Neuronal stem cell (in vitro differentiated cells): ENCODE data around the gene PNMA8C.

Experiments
- DNase-seq: peaks from one replicate; pipeline ENCODE4 v3.0.0-alpha.2; 2013; ENCODE audit warnings: low spot score
- H2AFZ ChIP-seq: one replicate; pipeline ENCODE4 v1.6.1; 2013; ENCODE audit warnings: mild to moderate bottlenecking, low read length, inconsistent platforms
- H2AK5ac ChIP-seq: 2 replicates; pipeline ENCODE4 v1.6.1; 2013; ENCODE audit warnings: low read depth, mild to moderate bottlenecking, inconsistent platforms, low read length, moderate library complexity, mixed read lengths
- H2BK120ac ChIP-seq: 2 replicates; pipeline ENCODE4 v1.6.1; 2013; ENCODE audit warnings: low read depth, mild to moderate bottlenecking, inconsistent platforms, low read length, moderate library complexity, mixed read lengths
- H2BK12ac ChIP-seq: one replicate; pipeline ENCODE4 v1.6.1; 2013; ENCODE audit warnings: low read length, inconsistent platforms
- H2BK15ac ChIP-seq: 2 replicates; pipeline ENCODE4 v1.6.1; 2013; ENCODE audit warnings: mild to moderate bottlenecking, low read length, inconsistent platforms, mixed read lengths
- H2BK5ac ChIP-seq: one replicate; pipeline ENCODE4 v1.6.1; 2013; ENCODE audit warnings: inconsistent platforms, mild to moderate bottlenecking, low read length, moderate library complexity
- H3K14ac ChIP-seq: one replicate; pipeline ENCODE4 v1.6.1; 2013; ENCODE audit warnings: low read length, inconsistent platforms
- H3K18ac ChIP-seq: 2 replicates; pipeline ENCODE4 v1.6.1; 2013; ENCODE audit warnings: low read length, inconsistent platforms
- H3K23ac ChIP-seq: 2 replicates; pipeline ENCODE4 v1.6.1; 2013; ENCODE audit warnings: low read depth, mild to moderate bottlenecking, mixed read lengths, low read length, inconsistent platforms; ENCODE audit not compliant: poor library complexity
- H3K27ac ChIP-seq: replicated peaks from 3 replicates; pipeline ENCODE4 v1.5.1; 2013; ENCODE audit warnings: low read length, inconsistent platforms
- H3K27me3 ChIP-seq, 3 experiments: 2 replicates each; pipeline ENCODE4 v1.6.1; 2013; ENCODE audit warnings: low read length in 3 of 3, mild to moderate bottlenecking in 2 of 3, inconsistent platforms in 1 of 3, low read depth in 1 of 3, mixed read lengths in 1 of 3, moderate library complexity in 1 of 3; ENCODE audit not compliant: control insufficient read depth in 3 of 3, insufficient read depth in 3 of 3
- H3K36me3 ChIP-seq, 2 donors: replicated peaks in 1 of 2; 2 replicates each; pipeline ENCODE4 v1.6.1; 2013; ENCODE audit warnings: low read length in 2 of 2; ENCODE audit not compliant: control insufficient read depth in 2 of 2, insufficient read depth in 2 of 2
- H3K4ac ChIP-seq: 2 replicates; pipeline ENCODE4 v1.6.1; 2013; ENCODE audit warnings: inconsistent platforms, mild to moderate bottlenecking, low read length, moderate library complexity
- H3K4me1 ChIP-seq, 2 donors: 1 replicate in 1 of 2; 2 replicates in 1 of 2; pipeline ENCODE4 v1.6.1; 2013; ENCODE audit warnings: low read length in 2 of 2, low read depth in 1 of 2; ENCODE audit not compliant: control insufficient read depth in 2 of 2, insufficient read depth in 1 of 2
- H3K4me2 ChIP-seq: one replicate; pipeline ENCODE4 v1.6.1; 2013; ENCODE audit warnings: mild to moderate bottlenecking, low read length, inconsistent platforms; ENCODE audit not compliant: insufficient read depth, poor library complexity, severe bottlenecking
- H3K4me3 ChIP-seq, 2 donors: 2 replicates each; pipeline ENCODE4 v1.5.1; 2013; ENCODE audit warnings: low read length in 2 of 2, mild to moderate bottlenecking in 2 of 2, inconsistent platforms in 1 of 2, moderate library complexity in 1 of 2
- H3K79me1 ChIP-seq: one replicate; pipeline ENCODE4 v1.6.1; 2013; ENCODE audit warnings: low read depth, mild to moderate bottlenecking, inconsistent platforms, low read length, moderate library complexity
- H3K9ac ChIP-seq: one replicate; pipeline ENCODE4 v1.6.1; 2013; ENCODE audit warnings: mild to moderate bottlenecking, low read depth, low read length, inconsistent platforms; ENCODE audit not compliant: poor library complexity
- H3K9me3 ChIP-seq, 2 donors: replicated peaks in 1 of 2; 2 replicates each; pipeline versions ENCODE3 to v1.6.1; 2013; ENCODE audit warnings: low read length in 2 of 2, mild to moderate bottlenecking in 2 of 2, inconsistent platforms in 1 of 2, low read depth in 1 of 2, mixed read lengths in 1 of 2, moderate library complexity in 1 of 2; ENCODE audit not compliant: control insufficient read depth in 2 of 2, insufficient read depth in 1 of 2
- H4K8ac ChIP-seq: one replicate; pipeline ENCODE4 v1.6.1; 2013; ENCODE audit warnings: low read depth, mild to moderate bottlenecking, inconsistent platforms, low read length, moderate library complexity
- H4K91ac ChIP-seq: one replicate; pipeline ENCODE4 v1.6.1; 2013; ENCODE audit warnings: low read length, low read depth, mild to moderate bottlenecking, inconsistent platforms; ENCODE audit not compliant: poor library complexity
- WGBS, 2 donors: extraction: QIAGEN DNeasy Blood & Tissue Kit; methylation state at CpG; one replicate each; pipeline ENCODE4 v1.1.7; 2013; ENCODE audit warnings: missing lambda C conversion rate in 2 of 2, mixed read lengths in 1 of 2; ENCODE audit not compliant: insufficient read length in 2 of 2, insufficient replicate concordance in 1 of 2; ENCODE audit errors: extremely low coverage in 2 of 2; 5-methylcytosine and 5-hydroxymethylcytosine counted together

The PNMA8C gene

GRCh38 chr19:46471811-46472543 is 43.2 kb upstream of the PNMA8C start:
- Histone ChIP-seq H3K27ac (no peak overlapping the region), H2BK5ac (peak overlapping the region; percentile 54)

GRCh38 chr19:46471116-46471733 is 42.5 kb upstream of the PNMA8C start, which contains the start of gene PNMA8A:
TSS of gene PNMA8A (minus strand) at chr19:46471563. CDS start at chr19:46471035, 528 bp downstream.
- no peak within 1 kb of the TSS for H3K14ac ChIP-seq
- H2AK5ac ChIP-seq: peak within 1 kb of the TSS; percentile 72
- no peaks in the 10 kb centered on the region for H3K27me3 ChIP-seq
- H4K8ac ChIP-seq: no peak within 1 kb of the TSS
- peak within 1 kb of the TSS; percentile 76 to 88 for H3K4me3 ChIP-seq
- H3K4ac ChIP-seq: no peak within 1 kb of the TSS
- H2BK12ac ChIP-seq: peak within 1 kb of the TSS; percentile 82
- peaks cover 10% of the 10 kb centered on the region for H3K79me1 ChIP-seq
- H3K9me3 ChIP-seq: peaks cover 0 to 6% of the 10 kb centered on the region in 2 donors
- peak within 1 kb of the TSS; percentile 97 for H3K18ac ChIP-seq
- H3K4me2 ChIP-seq: peak within 1 kb of the TSS; percentile 74
- no CpG with 5 or more reads among the region's 57 CpGs for WGBS, 2 donors
- H3K4me1 ChIP-seq: peaks cover 10 to 19% of the 10 kb centered on the region in 2 donors
- no peak within 1 kb of the TSS for H4K91ac ChIP-seq
- peak within 1 kb of the TSS; percentile 99 for H2AFZ ChIP-seq
- H2BK5ac ChIP-seq: peak within 1 kb of the TSS; percentile 54
- H3K23ac ChIP-seq: peak within 1 kb of the TSS; percentile 50
- DNase-seq: peak; percentile 94
- H2BK15ac ChIP-seq: no peak within 1 kb of the TSS
- H3K36me3 ChIP-seq: peaks cover 19 to 38% of the 10 kb centered on the region in 2 donors
- H3K9ac ChIP-seq: peak within 1 kb of the TSS; percentile 89
- no peak within 1 kb of the TSS for H2BK120ac ChIP-seq
- peak within 1 kb of the TSS; percentile 67 for H3K27ac ChIP-seq

More at GRCh38 chr19:46471811-46472543, 43.2 kb upstream of the PNMA8C start:
- peak overlapping the region; percentile 99 for H2AFZ ChIP-seq
- no peak overlapping the region for H2BK15ac ChIP-seq
- H2AK5ac ChIP-seq: peak overlapping the region; percentile 72
- no peak overlapping the region for H3K9ac ChIP-seq
- no peak overlapping the region for H2BK120ac ChIP-seq
- H3K23ac ChIP-seq: peak overlapping the region; percentile 50
- H3K4me3 ChIP-seq: peak overlapping the region in 1 of 2 donors; percentile 76
- H3K4me2 ChIP-seq: peak overlapping the region; percentile 74
- H3K9me3 ChIP-seq: peaks cover 0 to 6% of the 10 kb centered on the region in 2 donors
- peaks cover 17 to 31% of the 10 kb centered on the region in 2 donors for H3K36me3 ChIP-seq
- no peak overlapping the region for H3K4ac ChIP-seq
- peak overlapping the region; percentile 89 for H3K18ac ChIP-seq
- H3K14ac ChIP-seq: no peak overlapping the region
- no peak overlapping the region for H4K8ac ChIP-seq
- H3K27me3 ChIP-seq: no peaks in the 10 kb centered on the region
- DNase-seq: no peak
- no peak overlapping the region for H2BK12ac ChIP-seq
- H4K91ac ChIP-seq: no peak overlapping the region
- peaks cover 10 to 19% of the 10 kb centered on the region in 2 donors for H3K4me1 ChIP-seq
- peaks cover 10% of the 10 kb centered on the region for H3K79me1 ChIP-seq
- no CpG with 5 or more reads among the region's 11 CpGs for WGBS, 2 donors

GRCh38 chr19:46470376-46470775 is 41.6 kb upstream of the PNMA8C start:
- peaks cover 10% of the 10 kb centered on the region for H3K79me1 ChIP-seq
- H2AK5ac ChIP-seq: no peak overlapping the region
- no peak overlapping the region for H2BK5ac ChIP-seq
- no peak overlapping the region for H3K23ac ChIP-seq
- H3K4me3 ChIP-seq: peak overlapping the region; percentile 76 to 88
- H3K36me3 ChIP-seq: peaks cover 19 to 44% of the 10 kb centered on the region in 2 donors
- no peak overlapping the region for H3K9ac ChIP-seq
- H3K4me1 ChIP-seq: peaks cover 10 to 19% of the 10 kb centered on the region in 2 donors
- no peak overlapping the region for H4K8ac ChIP-seq
- no peak overlapping the region for H2BK120ac ChIP-seq
- no peak overlapping the region for H2AFZ ChIP-seq
- no peak overlapping the region for H3K18ac ChIP-seq
- no CpG with 5 or more reads among the region's 10 CpGs for WGBS, 2 donors
- no peak overlapping the region for H2BK12ac ChIP-seq
- H3K27ac ChIP-seq: no peak overlapping the region
- no peaks in the 10 kb centered on the region for H3K27me3 ChIP-seq
- no peak overlapping the region for H3K4ac ChIP-seq
- DNase-seq: no peak
- H3K9me3 ChIP-seq: peaks cover 0 to 6% of the 10 kb centered on the region in 2 donors
- H3K4me2 ChIP-seq: peak overlapping the region; percentile 66
- no peak overlapping the region for H3K14ac ChIP-seq
- H4K91ac ChIP-seq: no peak overlapping the region
- H2BK15ac ChIP-seq: no peak overlapping the region
